HFF-Myc (cell line): Measurements from ENCODE around the gene PTPRT.

Source experiments
- DNase-seq: peaks from one replicate; pipeline ENCODE4 v3.0.0-alpha.2; 2011; ENCODE audit warnings: low read depth; ENCODE audit errors: extremely low read depth
- H3K4me3 ChIP-seq: replicated peaks from 2 replicates; pipeline ENCODE4 v1.5.1; 2011; ENCODE audit warnings: low read depth, mild to moderate bottlenecking, control low read depth, low read length
- CTCF ChIP-seq: IDR thresholded peaks from 2 replicates; pipeline ENCODE4 v1.5.1; 2012; ENCODE audit warnings: mild to moderate bottlenecking, low read depth, low read length, control low read depth; ENCODE audit errors: missing control alignments

PTPRT gene

GRCh38 chr20:42961771-42962170 is 227.9 kb downstream of the PTPRT start:
- no peak for DNase-seq
- H3K4me3 ChIP-seq: no peak overlapping the region
- no peak for TF ChIP-seq CTCF

GRCh38 chr20:42959996-42960395 is 229.7 kb downstream of the PTPRT start:
- no peak for TF ChIP-seq CTCF
- no peak for DNase-seq
- H3K4me3 ChIP-seq: no peak overlapping the region

GRCh38 chr20:42958367-42959069 is 231.2 kb downstream of the PTPRT start:
- no peak overlapping the region for H3K4me3 ChIP-seq
- DNase-seq: no peak
- no peak for TF ChIP-seq CTCF

GRCh38 chr20:42957704-42958095 is 232.0 kb downstream of the PTPRT start:
- DNase-seq: no peak
- H3K4me3 ChIP-seq: no peak overlapping the region
- no peak for TF ChIP-seq CTCF

- no peak overlapping the region for H3K4me3 ChIP-seq
- no peak for TF ChIP-seq CTCF
- no peak for DNase-seq
These were observed 232.5 kb downstream of the PTPRT start for GRCh38 chr20:42957018-42957703.

- H3K4me3 ChIP-seq: no peak overlapping the region
- DNase-seq: no peak
- no peak for TF ChIP-seq CTCF
These were observed 234.0 kb downstream of the PTPRT start for GRCh38 chr20:42955713-42956112.
